GM18867 (cell line): ENCODE measurements around the gene LCE3C.
"Not testable (repeated sequence)": the region's sequence is repeated elsewhere in the genome, so short reads cannot be mapped to it uniquely, and the experiment has no call there.

Source experiments
- ATAC-seq: cut with Tn5 transposase; IDR thresholded peaks from one replicate; pipeline ENCODE4 v1.9.1; 2021; ENCODE audit warnings: mild to moderate bottlenecking, moderate library complexity; ENCODE audit not compliant: unreplicated experiment

LCE3C gene, protein sequence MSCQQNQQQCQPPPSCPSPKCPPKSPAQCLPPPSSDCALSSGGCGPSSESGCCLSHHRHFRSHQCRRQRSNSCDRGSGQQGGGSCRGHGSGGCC

DNA sequence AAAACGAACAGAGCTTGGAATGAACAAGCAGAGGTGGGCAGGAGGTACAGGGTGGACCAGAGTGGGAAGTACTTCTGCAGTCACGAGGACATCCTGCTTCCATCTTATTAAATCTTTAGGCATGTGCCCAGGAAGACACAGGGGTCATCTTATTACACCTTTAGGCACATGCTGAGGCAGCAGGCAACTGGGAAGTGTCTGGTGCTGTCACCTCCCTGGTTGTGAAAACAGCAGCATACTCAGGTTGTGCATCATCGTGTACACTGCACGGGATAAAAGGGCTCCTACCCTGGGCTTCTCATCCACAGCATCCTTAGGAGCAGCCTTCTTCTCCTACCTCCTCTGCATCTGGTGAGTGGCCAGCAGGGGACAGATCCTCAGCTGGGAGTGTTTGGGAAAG lies at the start of gene LCE3C:
TSS of gene LCE3C (plus strand) at position 301 of the 400 bp plus-strand sequence. CDS start 498 bp downstream, outside the sequence.
- ATAC-seq = no peak

GRCh38 chr1:152565115-152565514 lies 34.9 kb upstream of the LCE3C start:
- no peak for ATAC-seq

DNA sequence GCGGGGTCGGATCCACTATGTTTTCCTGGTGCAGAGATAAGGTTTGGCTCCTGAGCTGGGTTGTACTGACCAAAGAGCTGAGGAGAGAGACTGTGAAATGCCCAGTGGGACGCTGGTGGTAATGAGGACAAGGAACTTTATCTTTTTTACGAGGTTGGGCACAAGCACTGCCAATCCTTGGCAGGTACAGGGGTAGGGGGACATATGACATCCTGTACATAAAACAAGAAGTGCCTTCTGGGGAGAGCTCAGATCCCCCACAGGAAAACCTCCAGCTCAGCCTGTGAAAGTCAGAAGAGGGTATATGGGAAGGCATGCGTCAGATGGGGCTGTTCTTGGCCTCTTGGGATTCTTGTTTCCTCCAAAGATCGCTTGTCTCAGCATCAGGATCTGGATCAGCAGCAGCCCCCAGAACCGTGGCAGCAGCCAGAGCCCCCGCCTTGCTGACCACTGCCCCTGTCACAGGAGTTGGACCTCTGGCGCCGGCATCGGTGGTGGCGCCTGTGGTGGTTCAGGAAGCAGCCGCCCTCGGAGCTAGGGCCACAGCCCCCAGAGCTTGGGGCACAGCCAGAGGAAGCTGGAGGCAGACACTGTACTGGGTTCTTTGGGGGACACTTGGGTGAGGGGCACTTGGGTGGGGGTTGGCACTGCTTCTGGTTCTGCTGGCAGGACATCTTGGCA lies 34.4 kb upstream of the LCE3C start:
- no peak for ATAC-seq

DNA sequence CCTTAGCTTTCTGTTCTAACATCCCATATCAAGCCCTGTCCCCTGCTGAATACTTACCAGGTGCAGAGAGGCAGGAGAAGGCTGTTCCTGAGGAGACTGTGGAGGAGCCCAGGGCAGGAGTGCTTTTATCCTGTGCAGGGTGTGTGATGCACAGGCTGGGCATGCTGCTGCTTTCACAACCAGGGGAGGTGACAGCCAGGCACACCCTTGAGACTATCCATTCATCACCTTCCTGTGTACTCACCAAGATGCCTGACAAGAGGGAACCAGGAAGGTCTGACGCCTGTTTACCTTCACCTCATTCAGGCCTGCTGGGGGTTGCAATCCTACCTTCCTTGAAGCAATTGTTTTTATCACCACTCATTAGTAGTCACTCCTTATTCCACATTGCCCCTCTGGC lies 33.4 kb upstream of the LCE3C start, which contains the start of gene LCE3E:
TSS of gene LCE3E (minus strand) at position 100 of the 400 bp plus-strand sequence. CDS start 572 bp downstream, outside the sequence.
- no peak for ATAC-seq

DNA sequence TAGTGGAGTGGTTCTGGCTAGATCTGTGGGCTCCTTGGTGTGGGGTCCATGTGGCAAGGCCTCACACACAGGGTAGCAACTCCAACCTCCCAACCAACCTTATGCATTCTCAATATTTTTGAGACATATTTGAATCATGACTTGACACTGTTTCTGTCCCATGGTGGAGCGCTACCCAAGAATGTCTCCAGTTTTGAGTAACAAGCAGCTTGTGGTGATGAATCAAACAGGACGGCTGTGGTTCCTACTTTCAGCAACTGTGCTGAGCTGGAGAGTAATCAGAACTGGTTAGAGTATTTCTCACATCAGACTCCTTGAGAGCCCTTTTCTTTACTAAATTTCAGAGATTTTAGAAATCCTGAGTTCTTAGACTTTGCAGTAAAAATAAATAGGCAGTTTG lies 22.9 kb upstream of the LCE3C start:
- no peak for ATAC-seq

DNA sequence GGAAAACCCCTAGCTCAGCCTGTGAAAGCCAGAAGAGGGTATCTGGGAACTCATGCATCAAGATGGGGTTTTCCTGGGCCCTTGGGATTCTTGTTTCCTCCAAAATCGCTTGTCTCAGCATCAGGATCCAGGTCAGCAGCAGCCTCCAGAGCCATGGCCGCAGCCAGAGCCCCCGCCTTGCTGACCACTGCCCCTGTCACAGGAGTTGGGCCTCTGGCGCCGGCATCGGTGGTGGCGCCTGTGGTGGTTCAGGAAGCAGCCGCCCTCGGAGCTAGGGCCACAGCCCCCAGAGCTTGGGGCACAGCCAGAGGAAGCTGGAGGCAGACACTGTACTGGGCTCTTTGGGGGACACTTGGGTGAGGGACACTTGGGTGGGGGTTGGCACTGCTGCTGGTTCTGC lies 20.5 kb upstream of the LCE3C start:
- not testable (repeated sequence) for ATAC-seq

DNA sequence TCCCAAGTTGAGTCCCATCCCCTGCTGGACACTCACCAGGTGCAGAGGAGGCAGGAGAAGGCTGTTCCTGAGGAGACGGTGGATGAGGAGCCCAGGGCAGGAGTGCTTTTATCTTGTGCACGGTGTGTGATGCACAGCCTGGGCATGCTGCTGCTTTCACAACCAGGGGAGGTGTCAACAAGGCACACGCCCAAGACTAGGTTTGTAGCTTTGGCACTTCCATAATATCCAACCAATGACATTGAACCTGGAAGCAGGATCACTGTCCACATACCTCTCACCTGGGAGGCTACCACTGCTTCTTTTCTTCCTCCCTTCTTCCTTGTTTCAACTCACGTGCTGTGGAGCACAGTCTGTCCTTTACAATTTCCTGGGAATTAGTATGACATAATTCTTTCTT lies 19.6 kb upstream of the LCE3C start, which contains the start of gene LCE3D:
TSS of gene LCE3D (minus strand) at position 84 of the 400 bp plus-strand sequence. CDS start 580 bp downstream, outside the sequence.
- no peak for ATAC-seq

GRCh38 chr1:152582647-152583046 lies 17.4 kb upstream of the LCE3C start:
- no peak for ATAC-seq

DNA sequence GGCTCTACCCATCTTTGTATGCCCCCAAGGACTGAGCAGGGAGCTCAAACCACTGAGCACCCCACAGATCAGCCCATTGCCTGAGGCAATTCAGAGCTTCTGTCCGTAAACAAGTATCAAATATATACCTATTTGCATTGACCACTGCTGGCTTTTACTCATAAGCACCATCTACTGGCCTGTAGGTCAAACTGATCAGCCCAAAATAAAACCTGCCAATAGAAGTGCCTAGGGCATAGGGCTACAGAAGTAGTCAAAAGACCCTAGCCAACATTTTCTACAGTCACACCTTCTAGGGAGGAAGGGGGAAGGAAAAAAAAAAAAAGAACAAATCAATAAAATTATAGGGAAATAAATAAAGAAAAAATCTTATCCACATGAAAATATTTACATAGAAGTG lies 14.4 kb upstream of the LCE3C start:
- no peak for ATAC-seq

- no peak for ATAC-seq
Measured at GRCh38 chr1:152596986-152597385, 3.0 kb upstream of the LCE3C start.

DNA sequence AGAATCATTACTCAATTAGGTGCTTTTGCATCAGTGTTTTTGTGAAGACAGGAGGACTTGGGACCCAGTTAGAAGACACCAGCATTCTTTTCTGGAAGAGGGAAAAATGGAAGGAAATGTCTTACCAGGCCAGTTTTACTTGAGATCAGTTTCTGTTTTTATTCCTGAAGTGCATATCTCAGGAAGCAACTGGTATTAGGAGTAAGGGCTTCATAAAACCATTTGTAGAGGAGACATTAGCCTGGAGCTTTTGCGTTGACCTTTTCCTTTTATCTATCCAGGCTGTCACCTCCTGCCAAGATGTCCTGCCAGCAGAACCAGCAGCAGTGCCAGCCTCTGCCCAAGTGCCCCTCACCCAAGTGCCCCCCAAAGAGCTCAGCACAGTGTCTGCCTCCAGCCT lies 13.5 kb downstream of the LCE3C start, which contains the start of gene LCE3B:
TSS of gene LCE3B (plus strand) at position 301 of the 400 bp plus-strand sequence. CDS start at position 301, 0 bp downstream.
- ATAC-seq = no peak

- no peak for ATAC-seq
Measured at GRCh38 chr1:152621993-152622392, 22.0 kb downstream of the LCE3C start.

GRCh38 chr1:152622803-152623202 lies 22.8 kb downstream of the LCE3C start, which contains the start of gene LCE3A:
Gene LCE3A, minus strand, starts transcription at chr1:152623103. Its CDS starts 0 bp downstream, at chr1:152623103.
- no peak for ATAC-seq

GRCh38 chr1:152623203-152623844 lies 23.3 kb downstream of the LCE3C start:
- ATAC-seq = no peak

GRCh38 chr1:152626744-152627143 lies 26.7 kb downstream of the LCE3C start:
- ATAC-seq = no peak

DNA sequence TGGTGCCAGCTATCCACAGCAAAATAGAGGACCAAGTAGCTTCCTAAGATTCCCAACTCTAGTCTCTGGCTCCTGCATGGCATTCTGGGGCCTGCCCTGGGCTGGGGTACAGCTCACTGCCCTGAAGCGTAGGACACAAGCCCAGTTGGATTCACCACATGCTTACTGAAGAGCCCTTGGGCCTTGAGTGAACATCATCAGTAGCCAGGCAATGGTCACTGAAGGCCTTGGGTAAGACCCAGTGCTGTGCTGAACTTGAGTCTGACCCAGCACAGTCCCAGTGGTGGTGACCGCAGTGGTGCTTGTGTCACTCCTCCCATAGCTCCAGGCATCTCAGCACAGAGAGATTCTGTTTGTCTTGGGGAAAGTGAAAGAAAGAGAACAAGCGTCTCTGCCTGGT lies 30.6 kb downstream of the LCE3C start:
- no peak for ATAC-seq

- no peak for ATAC-seq
Measured at GRCh38 chr1:152640351-152640750, 40.3 kb downstream of the LCE3C start.

- ATAC-seq = no peak
Measured at GRCh38 chr1:152643945-152644344, 43.9 kb downstream of the LCE3C start.

- no peak for ATAC-seq
Measured at GRCh38 chr1:152645146-152645545, 45.1 kb downstream of the LCE3C start.

DNA sequence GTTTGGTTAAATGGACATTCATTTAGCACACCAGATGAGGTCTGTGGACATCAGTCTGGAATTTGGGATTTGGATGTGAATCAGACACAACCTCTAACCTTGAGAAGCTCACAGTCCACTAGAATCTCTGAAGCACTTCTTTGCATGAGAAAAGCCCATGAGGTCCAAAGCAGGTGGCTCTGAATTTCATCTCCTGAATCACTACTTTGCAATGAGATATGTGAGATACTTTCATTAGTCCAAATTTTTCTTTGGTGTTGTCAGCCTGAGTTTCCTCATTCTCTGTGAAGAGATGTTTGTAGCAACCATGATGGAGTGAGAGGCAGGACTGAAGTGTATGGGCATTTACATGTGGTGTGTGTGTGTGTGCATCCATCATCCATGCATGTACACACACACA lies 46.6 kb downstream of the LCE3C start:
- no peak for ATAC-seq
